Measurements from ENCODE around the gene APOL1.

Gene APOL1

GRCh38 chr22:36298118-36298517, 45.2 kb downstream of the APOL1 start:
- Histone ChIP-seq H3K4me3 (ENCODE audit: low read depth in 1 of 2, low read length in 2 of 2) (no peak overlapping the region), H3K9ac (ENCODE audit: low read depth in 1 of 2, low read length in 2 of 2) (no peak overlapping the region), H3K27me3 (ENCODE audit: control insufficient read depth in 1 of 2, insufficient read depth in 2 of 2, low read length in 2 of 2) (no peaks in the 10 kb centered on the region), H3K36me3 (ENCODE audit: control insufficient read depth in 1 of 2, insufficient read depth in 2 of 2, low read length in 2 of 2) (peaks cover 96 to 99% of the 10 kb centered on the region in 2 donors), H3K9me3 (ENCODE audit: control insufficient read depth in 1 of 2, low read length in 2 of 2) (no peaks in the 10 kb centered on the region), H3K27ac (ENCODE audit: low read depth, low read length) (no peak overlapping the region), H3K4me1 (ENCODE audit: control insufficient read depth in 1 of 2, insufficient read depth in 2 of 2, low read length in 2 of 2) (no peaks in the 10 kb centered on the region)

- Histone ChIP-seq H3K27ac (ENCODE audit: low read depth, low read length) (no peak overlapping the region), H3K9me3 (ENCODE audit: control insufficient read depth in 1 of 2, low read length in 2 of 2) (no peaks in the 10 kb centered on the region), H3K4me3 (ENCODE audit: low read depth in 1 of 2, low read length in 2 of 2) (no peak overlapping the region), H3K27me3 (ENCODE audit: control insufficient read depth in 1 of 2, insufficient read depth in 2 of 2, low read length in 2 of 2) (no peaks in the 10 kb centered on the region), H3K36me3 (ENCODE audit: control insufficient read depth in 1 of 2, insufficient read depth in 2 of 2, low read length in 2 of 2) (peaks cover 93 to 98% of the 10 kb centered on the region in 2 donors), H3K4me1 (ENCODE audit: control insufficient read depth in 1 of 2, insufficient read depth in 2 of 2, low read length in 2 of 2) (no peaks in the 10 kb centered on the region), H3K9ac (ENCODE audit: low read depth in 1 of 2, low read length in 2 of 2) (no peak overlapping the region)
Measured at GRCh38 chr22:36298601-36299000, 45.7 kb downstream of the APOL1 start.

GRCh38 chr22:36299295-36299694, 46.4 kb downstream of the APOL1 start:
- H3K9me3 ChIP-seq (ENCODE audit: control insufficient read depth in 1 of 2, low read length in 2 of 2), result no peaks in the 10 kb centered on the region
- H3K36me3 ChIP-seq (ENCODE audit: control insufficient read depth in 1 of 2, insufficient read depth in 2 of 2, low read length in 2 of 2), result peaks cover 93 to 97% of the 10 kb centered on the region in 2 donors
- peaks cover 6 to 7% of the 10 kb centered on the region in 2 donors for H3K4me1 ChIP-seq (ENCODE audit: control insufficient read depth in 1 of 2, insufficient read depth in 2 of 2, low read length in 2 of 2)
- no peak overlapping the region for H3K27ac ChIP-seq (ENCODE audit: low read depth, low read length)
- no peak overlapping the region for H3K4me3 ChIP-seq (ENCODE audit: low read depth in 1 of 2, low read length in 2 of 2)
- no peaks in the 10 kb centered on the region for H3K27me3 ChIP-seq (ENCODE audit: control insufficient read depth in 1 of 2, insufficient read depth in 2 of 2, low read length in 2 of 2)
- H3K9ac ChIP-seq (ENCODE audit: low read depth in 1 of 2, low read length in 2 of 2), result no peak overlapping the region

DNA sequence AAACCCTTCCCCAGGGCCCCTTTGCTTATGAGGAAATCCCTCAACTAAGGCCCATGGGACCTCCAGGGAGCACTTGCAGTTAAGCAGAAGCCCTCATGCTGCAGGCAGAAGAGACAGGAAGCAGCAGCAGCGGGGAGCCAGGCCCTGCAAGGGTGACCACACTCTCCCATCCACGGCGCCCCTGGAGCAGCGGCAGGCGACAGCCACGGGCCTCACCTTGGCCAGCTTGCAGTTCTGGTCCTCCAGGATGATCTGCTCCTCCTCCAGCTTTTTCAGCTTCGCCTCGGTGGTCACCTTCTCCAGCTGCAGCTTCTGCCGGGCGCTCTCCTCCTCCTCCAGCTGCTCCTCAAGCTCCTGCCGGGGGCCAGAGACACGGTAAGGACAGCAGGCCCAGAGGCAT, 47.0 kb downstream of the APOL1 start:
- Histone ChIP-seq H3K9me3 (ENCODE audit: control insufficient read depth in 1 of 2, low read length in 2 of 2) (no peaks in the 10 kb centered on the region), H3K4me1 (ENCODE audit: control insufficient read depth in 1 of 2, insufficient read depth in 2 of 2, low read length in 2 of 2) (peaks cover 12 to 13% of the 10 kb centered on the region in 2 donors), H3K9ac (ENCODE audit: low read depth in 1 of 2, low read length in 2 of 2) (no peak overlapping the region), H3K27me3 (ENCODE audit: control insufficient read depth in 1 of 2, insufficient read depth in 2 of 2, low read length in 2 of 2) (no peaks in the 10 kb centered on the region), H3K4me3 (ENCODE audit: low read depth in 1 of 2, low read length in 2 of 2) (no peak overlapping the region), H3K27ac (ENCODE audit: low read depth, low read length) (no peak overlapping the region), H3K36me3 (ENCODE audit: control insufficient read depth in 1 of 2, insufficient read depth in 2 of 2, low read length in 2 of 2) (peaks cover 94 to 97% of the 10 kb centered on the region in 2 donors)

GRCh38 chr22:36300396-36301212, 47.7 kb downstream of the APOL1 start:
- Histone ChIP-seq H3K36me3 (ENCODE audit: control insufficient read depth in 1 of 2, insufficient read depth in 2 of 2, low read length in 2 of 2) (peaks cover 94 to 97% of the 10 kb centered on the region in 2 donors), H3K27ac (ENCODE audit: low read depth, low read length) (no peak overlapping the region)

DNA sequence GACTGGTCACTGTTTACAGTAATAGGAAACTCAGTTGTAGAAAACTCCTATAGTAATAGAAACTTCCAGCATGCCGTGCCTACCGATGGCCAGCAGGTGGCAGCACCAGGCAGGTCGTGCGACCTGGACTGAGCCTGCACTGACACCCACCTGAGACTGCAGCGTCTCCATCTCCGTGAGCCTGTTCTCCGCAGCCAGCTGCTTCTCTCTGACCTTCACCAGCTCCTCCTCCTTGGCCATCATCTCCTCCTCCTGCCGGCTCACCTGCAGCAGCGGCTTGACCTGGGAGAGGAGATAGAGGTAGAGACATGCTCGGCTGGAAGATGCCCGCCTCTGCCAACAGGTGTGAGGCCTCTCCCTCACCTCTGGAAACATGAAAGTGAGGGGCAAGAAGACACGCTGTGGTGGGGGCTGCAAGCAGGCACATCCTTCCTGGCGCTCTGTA, 48.5 kb downstream of the APOL1 start:
- H3K9ac ChIP-seq (ENCODE audit: low read depth in 1 of 2, low read length in 2 of 2), result no peak overlapping the region
- peak overlapping the region; percentile 34 for H3K27ac ChIP-seq (ENCODE audit: low read depth, low read length)
- H3K36me3 ChIP-seq (ENCODE audit: control insufficient read depth in 1 of 2, insufficient read depth in 2 of 2, low read length in 2 of 2), result peaks cover 96 to 97% of the 10 kb centered on the region in 2 donors
- no peaks in the 10 kb centered on the region for H3K27me3 ChIP-seq (ENCODE audit: control insufficient read depth in 1 of 2, insufficient read depth in 2 of 2, low read length in 2 of 2)
- peaks cover 14 to 16% of the 10 kb centered on the region in 2 donors for H3K4me1 ChIP-seq (ENCODE audit: control insufficient read depth in 1 of 2, insufficient read depth in 2 of 2, low read length in 2 of 2)
- H3K4me3 ChIP-seq (ENCODE audit: low read depth in 1 of 2, low read length in 2 of 2), result no peak overlapping the region
- no peaks in the 10 kb centered on the region for H3K9me3 ChIP-seq (ENCODE audit: control insufficient read depth in 1 of 2, low read length in 2 of 2)

More at GRCh38 chr22:36300396-36301212, 47.7 kb downstream of the APOL1 start:
- no peaks in the 10 kb centered on the region for H3K9me3 ChIP-seq (ENCODE audit: control insufficient read depth in 1 of 2, low read length in 2 of 2)
- no peaks in the 10 kb centered on the region for H3K27me3 ChIP-seq (ENCODE audit: control insufficient read depth in 1 of 2, insufficient read depth in 2 of 2, low read length in 2 of 2)
- no peak overlapping the region for H3K4me3 ChIP-seq (ENCODE audit: low read depth in 1 of 2, low read length in 2 of 2)
- peaks cover 14 to 16% of the 10 kb centered on the region in 2 donors for H3K4me1 ChIP-seq (ENCODE audit: control insufficient read depth in 1 of 2, insufficient read depth in 2 of 2, low read length in 2 of 2)
- H3K9ac ChIP-seq (ENCODE audit: low read depth in 1 of 2, low read length in 2 of 2), result no peak overlapping the region

DNA sequence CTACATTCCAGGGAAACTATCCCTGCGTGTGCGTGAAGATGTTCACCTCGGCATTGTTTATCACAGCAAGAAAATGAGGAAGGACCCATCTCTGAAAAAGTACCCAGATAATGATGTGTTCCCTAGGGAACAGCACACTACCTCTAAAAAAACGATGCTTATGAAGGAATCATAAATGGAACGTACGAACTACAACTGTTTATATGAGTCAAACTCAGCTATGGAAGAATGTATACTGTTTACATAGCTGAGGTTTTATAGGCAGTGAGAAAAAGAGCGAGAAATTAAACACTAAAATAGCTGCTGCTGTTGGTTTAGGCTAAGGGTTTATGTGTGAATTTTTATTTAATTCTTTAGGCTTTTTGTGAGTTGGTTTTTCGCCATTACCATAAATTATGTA, 48.9 kb downstream of the APOL1 start:
- peaks cover 96 to 97% of the 10 kb centered on the region in 2 donors for H3K36me3 ChIP-seq (ENCODE audit: control insufficient read depth in 1 of 2, insufficient read depth in 2 of 2, low read length in 2 of 2)
- H3K27me3 ChIP-seq (ENCODE audit: control insufficient read depth in 1 of 2, insufficient read depth in 2 of 2, low read length in 2 of 2), result no peaks in the 10 kb centered on the region
- no peaks in the 10 kb centered on the region for H3K9me3 ChIP-seq (ENCODE audit: control insufficient read depth in 1 of 2, low read length in 2 of 2)
- no peak overlapping the region for H3K9ac ChIP-seq (ENCODE audit: low read depth in 1 of 2, low read length in 2 of 2)
- peak overlapping the region; percentile 34 for H3K27ac ChIP-seq (ENCODE audit: low read depth, low read length)
- H3K4me1 ChIP-seq (ENCODE audit: control insufficient read depth in 1 of 2, insufficient read depth in 2 of 2, low read length in 2 of 2), result peaks cover 14 to 16% of the 10 kb centered on the region in 2 donors
- no peak overlapping the region for H3K4me3 ChIP-seq (ENCODE audit: low read depth in 1 of 2, low read length in 2 of 2)

GRCh38 chr22:36302439-36303114, 49.6 kb downstream of the APOL1 start:
- H3K36me3 ChIP-seq (ENCODE audit: control insufficient read depth in 1 of 2, insufficient read depth in 2 of 2, low read length in 2 of 2), result peaks cover 94 to 97% of the 10 kb centered on the region in 2 donors
- H3K9me3 ChIP-seq (ENCODE audit: control insufficient read depth in 1 of 2, low read length in 2 of 2), result no peaks in the 10 kb centered on the region
- peaks cover 14 to 16% of the 10 kb centered on the region in 2 donors for H3K4me1 ChIP-seq (ENCODE audit: control insufficient read depth in 1 of 2, insufficient read depth in 2 of 2, low read length in 2 of 2)
- no peaks in the 10 kb centered on the region for H3K27me3 ChIP-seq (ENCODE audit: control insufficient read depth in 1 of 2, insufficient read depth in 2 of 2, low read length in 2 of 2)
- H3K4me3 ChIP-seq (ENCODE audit: low read depth in 1 of 2, low read length in 2 of 2), result no peak overlapping the region
- peak overlapping the region; percentile 6 for H3K27ac ChIP-seq (ENCODE audit: low read depth, low read length)
- H3K9ac ChIP-seq (ENCODE audit: low read depth in 1 of 2, low read length in 2 of 2), result no peak overlapping the region

DNA sequence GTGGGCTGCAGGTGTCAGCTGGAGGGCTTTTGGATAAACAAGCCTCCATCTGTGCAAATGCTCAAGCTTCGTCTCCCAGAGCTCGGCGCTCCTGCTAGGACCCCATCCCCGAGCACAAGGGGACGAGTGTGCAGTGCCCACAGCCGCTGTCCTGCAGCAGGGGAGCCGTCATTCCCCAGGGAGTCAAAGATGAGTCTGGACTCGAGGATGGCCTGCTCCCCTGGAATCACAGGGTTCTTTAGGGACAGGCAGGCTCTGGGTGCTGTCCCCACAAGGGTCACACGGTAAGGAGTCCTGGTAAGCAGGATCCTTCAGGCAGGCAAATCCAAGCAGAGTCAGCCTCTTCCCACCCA, 50.2 kb downstream of the APOL1 start:
- no peak overlapping the region for H3K9ac ChIP-seq (ENCODE audit: low read depth in 1 of 2, low read length in 2 of 2)
- no peaks in the 10 kb centered on the region for H3K9me3 ChIP-seq (ENCODE audit: control insufficient read depth in 1 of 2, low read length in 2 of 2)
- H3K4me1 ChIP-seq (ENCODE audit: control insufficient read depth in 1 of 2, insufficient read depth in 2 of 2, low read length in 2 of 2), result peaks cover 14 to 16% of the 10 kb centered on the region in 2 donors
- H3K36me3 ChIP-seq (ENCODE audit: control insufficient read depth in 1 of 2, insufficient read depth in 2 of 2, low read length in 2 of 2), result peaks cover 93 to 96% of the 10 kb centered on the region in 2 donors
- no peak overlapping the region for H3K27ac ChIP-seq (ENCODE audit: low read depth, low read length)
- no peaks in the 10 kb centered on the region for H3K27me3 ChIP-seq (ENCODE audit: control insufficient read depth in 1 of 2, insufficient read depth in 2 of 2, low read length in 2 of 2)
- no peak overlapping the region for H3K4me3 ChIP-seq (ENCODE audit: low read depth in 1 of 2, low read length in 2 of 2)

DNA sequence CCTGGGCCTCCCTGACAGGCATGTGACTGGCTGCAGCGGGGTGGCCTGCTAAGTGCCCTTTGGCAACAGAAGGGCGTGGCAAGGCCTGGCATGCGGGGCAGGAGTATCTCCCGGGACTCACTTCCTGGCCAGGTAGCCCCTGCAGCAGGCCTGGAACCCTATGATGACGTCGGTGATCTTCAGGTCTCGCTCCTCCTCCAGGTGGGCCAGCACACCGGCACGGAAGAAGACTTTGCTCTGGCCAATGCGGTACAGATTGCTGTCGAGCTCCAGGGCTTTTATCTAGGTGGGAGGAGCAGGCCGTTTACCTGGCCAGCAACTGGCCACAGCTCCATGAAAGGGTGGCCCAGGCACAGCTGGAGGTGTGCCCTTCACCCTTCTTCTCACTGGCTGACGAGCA, 50.9 kb downstream of the APOL1 start:
- H3K9me3 ChIP-seq (ENCODE audit: control insufficient read depth in 1 of 2, low read length in 2 of 2), result no peaks in the 10 kb centered on the region
- H3K27me3 ChIP-seq (ENCODE audit: control insufficient read depth in 1 of 2, insufficient read depth in 2 of 2, low read length in 2 of 2), result no peaks in the 10 kb centered on the region
- H3K4me1 ChIP-seq (ENCODE audit: control insufficient read depth in 1 of 2, insufficient read depth in 2 of 2, low read length in 2 of 2), result peaks cover 14 to 16% of the 10 kb centered on the region in 2 donors
- no peak overlapping the region for H3K4me3 ChIP-seq (ENCODE audit: low read depth in 1 of 2, low read length in 2 of 2)
- peak overlapping the region in 1 of 2 donors; percentile 1 for H3K9ac ChIP-seq (ENCODE audit: low read depth in 1 of 2, low read length in 2 of 2)
- peak overlapping the region; percentile 36 for H3K27ac ChIP-seq (ENCODE audit: low read depth, low read length)
- peaks cover 89 to 95% of the 10 kb centered on the region in 2 donors for H3K36me3 ChIP-seq (ENCODE audit: control insufficient read depth in 1 of 2, insufficient read depth in 2 of 2, low read length in 2 of 2)
